Measurements from ENCODE around the gene SLAMF9.

Gene SLAMF9

GRCh38 chr1:159974350-159974965 is 20.4 kb upstream of the SLAMF9 start:
- no peak for DNase-seq

- no peak for DNase-seq
Measured at GRCh38 chr1:159973350-159973940, 19.4 kb upstream of the SLAMF9 start.

- DNase-seq = no peak
Measured at GRCh38 chr1:159972443-159973205, 18.6 kb upstream of the SLAMF9 start.

DNA sequence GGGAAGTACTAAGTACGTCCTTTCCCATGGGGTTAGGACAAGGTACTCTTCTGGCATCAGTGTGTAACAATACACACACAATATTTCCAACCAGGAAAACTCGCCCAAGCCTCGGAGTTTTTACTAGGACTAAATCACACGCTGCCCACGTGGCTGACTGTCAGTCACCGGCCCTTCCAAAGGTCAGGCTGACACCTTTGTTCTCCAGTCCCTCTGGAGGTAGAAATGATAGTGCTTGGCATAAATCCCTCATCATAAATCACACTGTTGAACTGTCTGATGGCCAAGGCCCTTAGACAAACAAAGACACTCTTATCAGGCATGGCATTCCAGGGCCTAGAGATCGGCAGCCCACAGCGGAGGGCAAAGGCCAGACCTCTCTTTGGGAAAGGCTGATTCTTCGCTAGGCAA is 16.9 kb upstream of the SLAMF9 start:
- DNase-seq = no peak

- DNase-seq = no peak
Measured at GRCh38 chr1:159968901-159969300, 14.9 kb upstream of the SLAMF9 start.

DNA sequence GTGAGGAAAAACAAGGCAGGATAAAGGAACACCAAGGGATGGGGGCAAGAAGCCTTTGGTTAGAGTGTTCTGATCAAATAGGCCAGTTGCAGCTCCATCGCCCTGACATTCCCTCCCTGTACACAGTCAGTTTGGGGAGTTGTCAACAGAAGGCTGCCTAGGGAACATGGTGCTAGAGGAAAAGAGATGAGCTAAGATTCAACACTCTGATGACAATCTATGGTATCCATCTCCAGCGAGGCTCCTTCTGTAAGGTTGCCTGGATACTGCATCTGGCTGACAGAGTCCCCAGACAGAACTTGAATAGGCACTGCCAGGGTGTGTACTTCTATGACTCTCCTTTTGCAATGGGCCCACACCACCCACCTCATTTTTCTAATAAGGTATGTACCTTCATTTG is 11.2 kb upstream of the SLAMF9 start:
- DNase-seq = no peak

DNA sequence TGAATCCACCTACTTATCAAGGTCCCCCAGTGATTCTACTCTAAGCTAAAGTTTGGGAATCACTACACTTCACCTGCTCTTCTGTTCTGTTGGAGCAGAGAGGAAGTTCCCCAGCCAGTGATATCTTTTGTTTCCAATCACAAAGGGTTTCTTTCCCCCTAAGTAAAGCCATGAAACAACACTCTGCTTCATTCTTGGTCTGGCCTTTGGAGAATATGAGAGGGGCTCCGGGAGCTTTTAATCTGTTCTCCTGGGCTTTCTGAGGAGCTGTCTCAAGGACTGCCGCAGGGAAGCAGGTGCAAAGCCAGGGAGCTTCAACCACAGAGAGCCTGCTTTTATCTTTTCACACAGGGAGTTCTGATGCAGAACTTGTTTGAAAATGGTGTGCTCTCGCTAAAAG is 10.1 kb upstream of the SLAMF9 start:
- no peak for DNase-seq

- no peak for DNase-seq
Measured at GRCh38 chr1:159962176-159962575, 8.1 kb upstream of the SLAMF9 start.

DNA sequence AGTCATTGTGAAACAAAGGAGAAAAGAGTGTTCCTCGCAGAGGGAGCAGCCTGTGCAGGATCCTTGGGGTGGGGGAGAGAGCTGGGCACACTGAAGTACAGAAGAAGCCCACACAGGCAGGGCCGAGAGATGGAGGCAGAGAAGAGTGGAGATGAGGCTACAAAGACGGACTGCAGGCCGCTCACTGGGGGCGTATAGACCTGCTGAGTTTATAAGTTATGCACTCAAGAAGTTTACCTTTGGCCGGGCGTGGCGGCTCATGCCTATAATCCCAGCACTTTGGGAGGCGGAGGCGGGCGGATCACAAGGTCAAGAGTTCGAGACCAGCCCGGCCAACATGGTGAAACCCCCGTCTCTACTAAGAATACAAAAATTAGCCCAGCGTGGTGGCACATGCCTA is 7.6 kb upstream of the SLAMF9 start:
- no peak for DNase-seq

DNA sequence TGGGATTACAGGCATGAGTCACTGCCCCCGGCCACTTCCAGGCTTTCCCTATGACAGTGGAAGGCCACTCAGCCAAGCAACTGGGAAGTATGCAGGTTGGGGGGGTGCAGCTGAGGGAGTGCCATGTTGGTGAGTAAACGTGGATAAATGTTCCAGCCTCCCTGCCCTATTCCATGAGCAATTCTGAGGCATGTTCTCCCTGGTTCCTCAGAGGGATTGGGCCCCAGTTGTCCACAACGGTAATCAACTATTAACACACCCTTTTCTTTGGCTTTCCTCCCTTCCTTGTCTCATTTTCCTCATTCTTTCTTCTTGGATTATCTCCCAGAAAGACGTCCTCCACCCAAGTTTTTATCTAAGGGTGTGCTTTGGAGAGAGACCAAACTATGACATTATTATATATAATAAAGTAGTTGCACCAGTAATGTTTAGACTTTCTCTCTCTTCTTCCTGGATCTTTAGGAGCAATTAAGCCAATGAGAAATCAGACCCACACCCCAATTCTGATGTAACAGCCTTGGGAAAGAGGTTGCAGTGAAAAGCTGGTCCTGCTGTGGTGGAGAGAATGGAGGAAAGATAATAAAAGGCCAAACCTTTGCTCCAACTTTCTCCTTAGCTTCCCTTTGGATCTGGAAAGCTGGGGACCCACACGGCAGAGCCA is 6.8 kb upstream of the SLAMF9 start:
- DNase-seq = no peak

DNA sequence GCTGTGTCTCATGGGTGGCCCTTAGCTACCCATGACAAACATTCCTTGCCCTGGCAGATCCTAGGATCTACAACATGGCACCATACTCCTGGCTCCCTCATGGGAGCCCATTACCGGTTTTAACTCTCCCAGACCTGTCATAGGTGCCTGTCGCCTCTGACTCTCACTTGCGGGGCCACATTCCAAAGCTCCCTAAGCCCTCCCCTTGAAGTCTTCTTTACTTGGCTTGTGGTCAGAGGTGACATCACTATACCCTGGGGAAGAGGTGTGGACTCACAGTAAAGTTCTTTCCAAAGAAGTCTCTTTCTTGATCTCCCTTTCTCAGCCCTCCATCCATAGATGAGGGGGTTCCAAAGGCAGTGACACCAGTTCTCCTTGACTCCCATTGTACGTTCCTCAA is 5.4 kb upstream of the SLAMF9 start:
- DNase-seq = no peak

DNA sequence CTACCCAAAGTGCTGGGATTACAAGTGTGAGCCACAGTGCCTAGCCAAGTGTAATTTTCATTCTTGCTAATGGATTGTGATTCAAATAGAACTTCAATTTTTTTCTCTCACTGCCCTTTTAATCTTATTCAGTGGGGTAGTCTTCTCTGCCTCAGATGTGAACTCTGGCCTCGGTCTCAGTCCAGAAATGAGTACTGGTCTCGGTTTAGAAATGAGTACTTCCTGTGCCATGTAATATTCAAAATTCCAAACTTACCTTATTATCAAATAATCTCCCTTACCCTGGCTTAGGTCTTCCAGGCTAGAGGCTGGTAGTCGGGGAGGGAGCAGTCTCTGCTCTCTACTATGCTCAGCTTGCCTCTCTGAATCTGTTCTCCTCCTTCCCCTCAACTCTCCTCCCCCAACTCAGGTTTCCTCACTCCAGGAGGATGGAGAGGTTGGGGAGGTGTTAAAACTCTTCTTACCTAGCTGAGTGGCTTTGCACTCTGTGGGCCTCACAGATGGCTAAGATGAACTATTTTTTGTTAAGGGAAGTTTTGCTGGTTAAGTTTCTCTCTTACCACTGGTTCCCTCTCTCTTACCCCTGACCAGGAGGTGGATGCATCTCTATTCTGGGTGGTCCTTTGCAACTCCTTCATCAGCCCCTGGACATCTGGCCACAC is 4.8 kb upstream of the SLAMF9 start:
- no peak for DNase-seq

GRCh38 chr1:159957824-159958268 is 3.8 kb upstream of the SLAMF9 start:
- DNase-seq = no peak

DNA sequence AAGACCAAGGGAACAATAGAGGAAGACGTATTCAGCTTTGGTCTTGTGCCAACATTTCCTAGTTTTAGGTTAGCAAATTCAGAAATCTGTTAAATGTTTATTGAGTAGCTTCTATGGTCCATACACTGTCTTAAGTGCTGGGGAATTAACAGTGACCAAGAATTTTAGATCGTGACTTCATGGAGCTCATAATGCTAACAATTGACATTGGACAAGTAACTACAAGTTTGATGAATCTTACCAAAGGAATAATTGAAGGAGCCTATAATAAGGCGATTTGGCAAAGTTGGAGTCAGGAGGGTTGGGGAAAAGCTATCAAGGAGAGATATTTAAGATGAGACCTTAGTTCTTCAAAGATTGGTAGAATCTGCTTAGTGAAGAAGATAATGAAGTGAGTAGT is 1.4 kb upstream of the SLAMF9 start:
- DNase-seq = no peak

DNA sequence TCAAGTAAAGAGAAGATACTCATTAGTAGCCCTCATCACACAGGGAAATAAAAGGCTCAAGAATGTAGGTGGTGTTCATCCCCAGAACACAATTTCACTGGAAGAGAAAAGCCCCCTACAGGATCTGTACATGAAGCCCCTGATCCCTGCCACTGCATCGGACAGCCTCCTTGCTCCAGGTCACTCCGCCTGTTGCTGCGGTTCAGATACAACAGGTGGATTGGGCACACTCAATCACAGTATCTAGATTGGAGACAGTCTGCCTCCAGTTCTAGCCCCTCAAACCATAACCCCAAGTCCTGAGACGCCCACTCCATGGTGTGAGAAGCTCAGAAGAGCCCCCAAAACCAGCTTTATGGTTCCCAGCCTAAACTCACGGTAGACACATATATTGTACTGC is 1.1 kb downstream of the SLAMF9 start:
- DNase-seq = no peak

DNA sequence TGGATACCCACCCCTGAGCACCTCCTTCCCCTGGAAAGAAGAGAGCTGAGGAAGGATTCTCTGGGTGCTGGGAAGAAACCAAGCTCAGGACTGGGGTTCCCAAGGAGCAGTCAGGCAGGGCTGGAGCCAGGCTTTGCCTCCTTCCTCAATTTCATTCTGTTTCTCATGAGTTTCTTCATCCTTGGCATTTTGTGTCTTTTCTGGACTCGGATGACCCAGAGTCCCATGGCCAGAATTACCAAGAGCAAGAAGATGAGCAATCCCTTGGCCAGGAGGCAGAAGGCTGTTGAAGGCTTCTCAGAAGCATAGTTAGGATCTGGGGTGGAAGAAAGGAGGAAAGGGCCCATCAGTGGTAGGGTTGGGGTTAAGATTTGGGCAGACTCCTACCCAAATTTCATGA is 2.5 kb downstream of the SLAMF9 start:
- DNase-seq = no peak

GRCh38 chr1:159951016-159951415 is 3.0 kb downstream of the SLAMF9 start:
- no peak for DNase-seq

DNA sequence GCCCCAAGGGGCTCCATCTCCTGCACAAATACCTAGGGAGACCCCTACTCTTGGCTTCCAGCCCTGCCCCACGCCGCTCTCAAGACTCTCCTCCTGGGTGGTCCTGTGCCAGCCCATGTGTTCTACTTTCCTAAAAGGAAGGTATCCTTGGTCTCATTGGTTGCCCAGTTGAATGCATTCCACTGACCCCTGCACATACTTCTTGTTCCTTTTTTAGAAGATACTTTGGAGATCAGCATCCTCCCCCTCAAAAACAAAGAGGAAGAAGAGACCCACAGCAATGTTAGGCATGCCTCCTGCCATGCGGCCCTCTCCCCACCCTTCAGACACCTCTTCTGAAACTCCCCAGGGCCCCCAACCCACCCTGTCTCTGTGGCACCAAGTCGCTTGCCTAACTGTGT is 4.1 kb downstream of the SLAMF9 start:
- DNase-seq = no peak

DNA sequence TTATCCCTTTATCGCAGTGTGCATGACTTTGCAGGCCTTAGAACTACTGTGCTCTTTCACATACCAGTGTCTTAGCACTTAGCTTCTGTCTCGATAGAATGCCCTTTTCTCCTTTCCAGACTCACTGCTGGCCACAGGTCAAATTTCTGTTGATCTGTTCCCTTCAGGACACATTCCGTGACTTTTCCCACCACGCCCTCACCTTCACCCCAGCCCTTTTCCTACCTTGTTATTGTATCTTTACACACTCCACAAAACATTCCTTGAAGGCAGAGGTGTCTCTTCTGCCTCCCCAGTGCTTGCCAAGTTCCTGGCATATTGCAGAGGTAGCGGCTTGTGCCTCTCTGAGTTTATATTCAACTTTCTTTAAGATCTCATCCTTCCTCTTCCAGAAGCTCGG is 4.9 kb downstream of the SLAMF9 start:
- DNase-seq = no peak

DNA sequence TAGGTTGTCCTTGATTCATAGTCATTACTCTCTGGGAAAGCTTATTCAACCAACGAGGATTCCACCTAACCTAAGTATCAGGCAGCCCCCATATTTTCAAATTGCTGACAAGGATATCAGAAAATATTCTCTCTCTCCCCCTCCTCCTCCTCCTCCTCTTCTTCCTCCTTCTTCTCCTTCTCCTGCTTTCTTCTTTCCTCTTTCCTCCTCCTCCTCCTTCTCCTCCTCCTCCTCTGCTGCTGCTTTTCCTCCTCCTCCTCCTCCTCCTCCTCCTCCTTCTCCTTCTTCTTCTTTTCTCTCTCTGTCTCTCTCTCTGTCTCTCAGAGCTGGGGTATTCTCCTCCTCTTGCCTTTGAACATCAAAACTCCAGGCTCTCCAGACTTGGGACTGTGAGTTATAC is 6.1 kb downstream of the SLAMF9 start:
- DNase-seq = no peak

- no peak for DNase-seq
Measured at GRCh38 chr1:159946242-159947187, 7.5 kb downstream of the SLAMF9 start.
